CD4-positive, alpha-beta memory T cell (primary cell): ENCODE data around the gene OR52I2. TPM values are rescaled to one million over a fixed set of nuclear protein-coding genes. Genes with fewer than 3 reads are reported as not detected.

Source experiments
- CTCF ChIA-PET: fragments of 350-600 bp; sonication (Branson Sonifier 250); formaldehyde crosslinking; loops from one replicate; lab custom pipeline; 2021; ENCODE audit warnings: inconsistent platforms; ENCODE audit not compliant: partially characterized antibody; lab: Charles Lee
- POLR2A ChIA-PET: fragments of 350-600 bp; sonication (Branson Sonifier 250); formaldehyde crosslinking; loops from one replicate; lab custom pipeline; 2021; ENCODE audit not compliant: partially characterized antibody; lab: Charles Lee
- DNase-seq, 5 donors: peaks; one replicate each; pipeline versions ENCODE4 v3.0.0 to v3.0.0-alpha.2; 2020 to 2022; ENCODE audit warnings: mixed read lengths in 1 of 5
- H3K27ac ChIP-seq: one replicate; pipeline ENCODE4 v1.7.0; 2013; ENCODE audit warnings: low read depth, low read length
- H3K27me3 ChIP-seq: 2 replicates; pipeline ENCODE4 v1.7.0; 2013; ENCODE audit warnings: mild to moderate bottlenecking, low read length, moderate library complexity; ENCODE audit not compliant: insufficient read depth
- H3K36me3 ChIP-seq: 2 replicates; pipeline ENCODE4 v1.7.0; 2013; ENCODE audit warnings: mild to moderate bottlenecking, low read length, moderate library complexity; ENCODE audit not compliant: insufficient read depth
- H3K4me1 ChIP-seq: 2 replicates; pipeline ENCODE4 v1.7.0; 2013; ENCODE audit warnings: mild to moderate bottlenecking, low read length, moderate library complexity; ENCODE audit not compliant: insufficient read depth
- H3K4me3 ChIP-seq, 2 donors: one replicate each; pipeline ENCODE4 v1.7.0; 2013; ENCODE audit warnings: low read length in 2 of 2, mild to moderate bottlenecking in 1 of 2
- H3K9me3 ChIP-seq, 2 donors: one replicate each; pipeline ENCODE4 v1.7.0; 2013; ENCODE audit warnings: low read length in 2 of 2, control low read depth in 1 of 2; ENCODE audit not compliant: control insufficient read depth in 1 of 2
- H3K27ac Mint-ChIP-seq, 7 donors: one replicate each; pipeline ENCODE4 v1.8.0; 2020 to 2021; ENCODE audit warnings: mixed read lengths in 7 of 7, mild to moderate bottlenecking in 6 of 7, inconsistent platforms in 3 of 7, moderate library complexity in 3 of 7
- H3K27me3 Mint-ChIP-seq, 2 donors: one replicate each; pipeline ENCODE4 v1.8.0; 2020 to 2021; ENCODE audit warnings: mixed read lengths in 2 of 2
- H3K36me3 Mint-ChIP-seq, 2 donors: one replicate each; pipeline ENCODE4 v1.8.0; 2020 to 2021; ENCODE audit warnings: mixed read lengths in 2 of 2, inconsistent platforms in 1 of 2, mild to moderate bottlenecking in 1 of 2
- H3K4me1 Mint-ChIP-seq, 4 donors: one replicate each; pipeline ENCODE4 v1.8.0; 2020 to 2021; ENCODE audit warnings: mixed read lengths in 4 of 4, mild to moderate bottlenecking in 1 of 4
- H3K4me3 Mint-ChIP-seq, 8 donors: one replicate each; pipeline ENCODE4 v1.8.0; 2020 to 2021; ENCODE audit warnings: mixed read lengths in 8 of 8, mild to moderate bottlenecking in 7 of 8, moderate library complexity in 6 of 8, inconsistent platforms in 3 of 8
- H3K9me3 Mint-ChIP-seq, 8 donors: one replicate each; pipeline ENCODE4 v1.8.0; 2020 to 2021; ENCODE audit warnings: mixed read lengths in 8 of 8, mild to moderate bottlenecking in 5 of 8, inconsistent platforms in 3 of 8, moderate library complexity in 1 of 8
- intact Hi-C: fragments of 100-400 bp; cut with micrococcal nuclease; formaldehyde crosslinking; loops from one replicate; pipeline ENCODE4 v1.15.1; 2023
- polyA plus RNA-seq, 2 donors: library from polyadenylated mRNA; unstranded; fragments of 300-500 nt; fragmentation: Illumina TruSeq; gene quantifications; one replicate each; pipeline ENCODE4 v1.2.3, GENCODE V29; 2021
- total RNA-seq, 2 experiments: library from RNA; stranded (reverse); gene quantifications; one replicate each; pipeline ENCODE4 v1.2.3, GENCODE V29; 2021

Gene OR52I2
- total and polyA plus RNA-seq, 4 experiments from 2014 or later: not detected

- POLR2A ChIA-PET: no interaction called here
- Mint-ChIP-seq H3K9me3 (peaks cover 0 to 3% (median under 1%) of the 10 kb centered on the region in 8 donors), H3K4me3 (no peak overlapping the region), H3K27me3 (peaks cover 21 to 22% of the 10 kb centered on the region in 2 donors), H3K4me1 (no peaks in the 10 kb centered on the region), H3K36me3 (no peaks in the 10 kb centered on the region), H3K27ac (no peak overlapping the region)
- no peak for DNase-seq
- Histone ChIP-seq H3K27me3 (peaks cover 3% of the 10 kb centered on the region), H3K4me1 (no peaks in the 10 kb centered on the region), H3K9me3 (no peaks in the 10 kb centered on the region), H3K4me3 (no peak overlapping the region), H3K27ac (no peak overlapping the region), H3K36me3 (no peaks in the 10 kb centered on the region)
- intact Hi-C loops: no loop called here
- CTCF ChIA-PET: interaction anchor here (1.1 to 1.5 kb wide), 3 partner anchors 10 to 364 kb away, joined by 4 to 5 read pairs (median 5); no protein-coding TSS in a partner anchor
These were observed 30.1 kb upstream of the OR52I2 start for GRCh38 chr11:4551346-4551979.

- Mint-ChIP-seq H3K36me3 (peaks cover 0 to 6% of the 10 kb centered on the region in 2 donors), H3K4me3 (no peak overlapping the region), H3K27me3 (peaks cover 16 to 24% of the 10 kb centered on the region in 2 donors), H3K9me3 (peaks cover 0 to 18% (median 14%) of the 10 kb centered on the region in 8 donors), H3K27ac (no peak overlapping the region), H3K4me1 (no peaks in the 10 kb centered on the region)
- ChIA-PET POLR2A (no interaction called here), CTCF (interaction anchor here (1.4 kb wide), 1 partner anchor 20 kb away, joined by 4 read pairs; no protein-coding TSS in a partner anchor)
- intact Hi-C loops: no loop called here
- no peak for DNase-seq
- H3K4me1 ChIP-seq: no peaks in the 10 kb centered on the region
- no peaks in the 10 kb centered on the region for H3K27me3 ChIP-seq
- H3K9me3 ChIP-seq: no peaks in the 10 kb centered on the region
- no peaks in the 10 kb centered on the region for H3K36me3 ChIP-seq
- no peak overlapping the region for H3K4me3 ChIP-seq
- no peak overlapping the region for H3K27ac ChIP-seq
These were observed 21.8 kb upstream of the OR52I2 start for GRCh38 chr11:4559527-4560440.

GRCh38 chr11:4560467-4560866 lies 21.1 kb upstream of the OR52I2 start:
- Histone ChIP-seq H3K4me1 (no peaks in the 10 kb centered on the region), H3K27me3 (no peaks in the 10 kb centered on the region), H3K9me3 (no peaks in the 10 kb centered on the region), H3K36me3 (no peaks in the 10 kb centered on the region), H3K27ac (no peak overlapping the region), H3K4me3 (no peak overlapping the region)
- H3K27me3 Mint-ChIP-seq: peaks cover 15 to 24% of the 10 kb centered on the region in 2 donors
- no peak overlapping the region for H3K27ac Mint-ChIP-seq
- peaks cover 0 to 18% (median 14%) of the 10 kb centered on the region in 8 donors for H3K9me3 Mint-ChIP-seq
- ChIA-PET CTCF (no interaction called here), POLR2A (no interaction called here)
- DNase-seq: no peak
- H3K4me1 Mint-ChIP-seq: no peaks in the 10 kb centered on the region
- H3K4me3 Mint-ChIP-seq: no peak overlapping the region
- intact Hi-C loops: no loop called here
- H3K36me3 Mint-ChIP-seq: peaks cover 0 to 6% of the 10 kb centered on the region in 2 donors

- Mint-ChIP-seq H3K27ac (no peak overlapping the region), H3K27me3 (peaks cover 10 to 11% of the 10 kb centered on the region in 2 donors), H3K9me3 (peaks cover 0 to 18% (median 14%) of the 10 kb centered on the region in 8 donors), H3K36me3 (peaks cover 0 to 6% of the 10 kb centered on the region in 2 donors), H3K4me3 (no peak overlapping the region), H3K4me1 (no peaks in the 10 kb centered on the region)
- H3K27me3 ChIP-seq: no peaks in the 10 kb centered on the region
- DNase-seq: no peak
- H3K36me3 ChIP-seq: no peaks in the 10 kb centered on the region
- no peak overlapping the region for H3K27ac ChIP-seq
- no peak overlapping the region for H3K4me3 ChIP-seq
- ChIA-PET POLR2A (no interaction called here), CTCF (no interaction called here)
- no peaks in the 10 kb centered on the region for H3K4me1 ChIP-seq
- intact Hi-C loops: no loop called here
- no peaks in the 10 kb centered on the region for H3K9me3 ChIP-seq
These were observed 16.2 kb upstream of the OR52I2 start for GRCh38 chr11:4565371-4565770.

DNA sequence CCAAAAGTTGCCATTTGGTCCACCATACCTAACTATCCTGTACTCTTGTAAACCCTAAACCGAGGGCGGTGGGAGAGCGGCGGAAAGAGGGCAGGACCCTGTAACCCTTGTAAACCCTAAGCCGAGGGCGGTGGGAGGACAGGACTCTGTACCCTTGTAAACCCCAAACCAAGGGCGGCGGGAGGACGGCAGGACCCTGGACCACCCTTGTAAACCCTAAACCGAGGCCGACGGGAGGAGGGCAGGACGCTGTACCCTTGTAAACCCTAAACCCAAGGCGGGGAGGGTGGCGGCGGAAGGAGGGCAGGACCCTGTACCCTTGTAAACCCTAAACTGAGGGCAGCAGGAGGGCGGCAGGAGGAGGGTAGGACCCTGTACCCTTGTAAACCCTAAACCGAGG lies 12.5 kb upstream of the OR52I2 start:
- H3K27me3 Mint-ChIP-seq: peaks cover 0 to under 1% of the 10 kb centered on the region in 2 donors
- ChIA-PET CTCF (no interaction called here), POLR2A (no interaction called here)
- Histone ChIP-seq H3K9me3 (no peaks in the 10 kb centered on the region), H3K27me3 (no peaks in the 10 kb centered on the region), H3K36me3 (no peaks in the 10 kb centered on the region), H3K4me3 (no peak overlapping the region), H3K27ac (no peak overlapping the region), H3K4me1 (no peaks in the 10 kb centered on the region)
- no peak for DNase-seq
- intact Hi-C loops: no loop called here
- H3K4me3 Mint-ChIP-seq: no peak overlapping the region
- H3K9me3 Mint-ChIP-seq: peaks cover under 1 to 7% (median 4%) of the 10 kb centered on the region in 8 donors
- no peak overlapping the region for H3K27ac Mint-ChIP-seq
- no peaks in the 10 kb centered on the region for H3K4me1 Mint-ChIP-seq
- H3K36me3 Mint-ChIP-seq: peaks cover 0 to 2% of the 10 kb centered on the region in 2 donors

- no peak overlapping the region for H3K4me3 Mint-ChIP-seq
- peaks cover 0 to 6% (median 0%) of the 10 kb centered on the region in 8 donors for H3K9me3 Mint-ChIP-seq
- peaks cover 0 to 5% (median 3%) of the 10 kb centered on the region in 4 donors for H3K4me1 Mint-ChIP-seq
- ChIA-PET CTCF (no interaction called here), POLR2A (no interaction called here)
- no peak overlapping the region for H3K27ac Mint-ChIP-seq
- intact Hi-C loops: no loop called here
- no peaks in the 10 kb centered on the region for H3K36me3 ChIP-seq
- no peak overlapping the region for H3K27ac ChIP-seq
- H3K36me3 Mint-ChIP-seq: no peaks in the 10 kb centered on the region
- H3K4me1 ChIP-seq: no peaks in the 10 kb centered on the region
- peaks cover 17 to 20% of the 10 kb centered on the region in 2 donors for H3K27me3 Mint-ChIP-seq
- no peak for DNase-seq
- no peak overlapping the region for H3K4me3 ChIP-seq
- no peaks in the 10 kb centered on the region for H3K27me3 ChIP-seq
- H3K9me3 ChIP-seq: no peaks in the 10 kb centered on the region
These were observed 4.7 kb upstream of the OR52I2 start for GRCh38 chr11:4576880-4577279.

DNA sequence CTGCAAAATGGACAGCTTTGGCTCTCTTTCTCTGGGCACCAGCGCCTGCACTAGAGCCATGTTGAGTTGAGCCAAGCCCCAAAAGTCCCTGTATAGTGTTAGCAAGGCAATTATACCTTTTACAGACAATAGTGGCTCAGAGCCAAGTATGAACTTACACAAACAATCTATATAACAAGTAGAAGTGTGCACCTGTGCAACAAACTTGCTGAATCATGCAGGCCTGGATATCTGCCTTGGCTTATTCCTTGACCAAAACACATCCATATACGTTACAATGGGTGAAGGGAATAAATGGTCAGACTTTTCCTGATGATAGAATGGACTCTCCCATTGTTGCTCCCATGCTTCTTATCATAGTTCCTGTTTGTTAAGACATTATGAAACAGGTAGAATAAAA lies 3.8 kb upstream of the OR52I2 start:
- ChIA-PET POLR2A (no interaction called here), CTCF (no interaction called here)
- Histone ChIP-seq H3K36me3 (no peaks in the 10 kb centered on the region), H3K4me3 (no peak overlapping the region), H3K4me1 (no peaks in the 10 kb centered on the region), H3K27ac (no peak overlapping the region), H3K27me3 (no peaks in the 10 kb centered on the region), H3K9me3 (no peaks in the 10 kb centered on the region)
- DNase-seq: no peak
- Mint-ChIP-seq H3K4me1 (peaks cover 0 to 5% (median 3%) of the 10 kb centered on the region in 4 donors), H3K27ac (no peak overlapping the region), H3K9me3 (peaks cover 0 to 3% (median 0%) of the 10 kb centered on the region in 8 donors), H3K4me3 (no peak overlapping the region), H3K27me3 (peaks cover 21 to 24% of the 10 kb centered on the region in 2 donors), H3K36me3 (no peaks in the 10 kb centered on the region)
- intact Hi-C loops: no loop called here
